Muscle layer of duodenum (tissue), 2 donors: ENCODE measurements around the gene RPTN.
"Not testable (repeated sequence)": the region's sequence is repeated elsewhere in the genome, so short reads cannot be mapped to it uniquely, and the experiment has no call there.

Source experiments
- H3K27ac ChIP-seq: one replicate; pipeline ENCODE4 v1.7.0; 2013; ENCODE audit warnings: mild to moderate bottlenecking, low read length
- H3K27me3 ChIP-seq: one replicate; pipeline ENCODE4 v1.7.0; 2013; ENCODE audit warnings: low read depth, mild to moderate bottlenecking, control low read depth, low read length
- H3K36me3 ChIP-seq, 2 donors: one replicate each; pipeline ENCODE4 v1.7.0; 2013; ENCODE audit warnings: low read length in 2 of 2, control low read depth in 1 of 2, mild to moderate bottlenecking in 1 of 2; ENCODE audit not compliant: insufficient read depth in 2 of 2, control insufficient read depth in 1 of 2
- H3K4me1 ChIP-seq, 2 donors: one replicate each; pipeline ENCODE4 v1.7.0; 2013; ENCODE audit warnings: low read length in 2 of 2, mild to moderate bottlenecking in 2 of 2, control low read depth in 1 of 2, moderate library complexity in 1 of 2; ENCODE audit not compliant: insufficient read depth in 2 of 2, control insufficient read depth in 1 of 2
- H3K4me3 ChIP-seq, 2 donors: one replicate each; pipeline ENCODE4 v1.7.0; 2013; ENCODE audit warnings: low read length in 2 of 2, low read depth in 1 of 2, mild to moderate bottlenecking in 1 of 2
- H3K9me3 ChIP-seq, 2 donors: one replicate each; pipeline ENCODE4 v1.7.0; 2013; ENCODE audit warnings: low read length in 2 of 2, control low read depth in 1 of 2, mild to moderate bottlenecking in 1 of 2; ENCODE audit not compliant: control insufficient read depth in 1 of 2
- donor health status: healthy.

The RPTN gene

DNA sequence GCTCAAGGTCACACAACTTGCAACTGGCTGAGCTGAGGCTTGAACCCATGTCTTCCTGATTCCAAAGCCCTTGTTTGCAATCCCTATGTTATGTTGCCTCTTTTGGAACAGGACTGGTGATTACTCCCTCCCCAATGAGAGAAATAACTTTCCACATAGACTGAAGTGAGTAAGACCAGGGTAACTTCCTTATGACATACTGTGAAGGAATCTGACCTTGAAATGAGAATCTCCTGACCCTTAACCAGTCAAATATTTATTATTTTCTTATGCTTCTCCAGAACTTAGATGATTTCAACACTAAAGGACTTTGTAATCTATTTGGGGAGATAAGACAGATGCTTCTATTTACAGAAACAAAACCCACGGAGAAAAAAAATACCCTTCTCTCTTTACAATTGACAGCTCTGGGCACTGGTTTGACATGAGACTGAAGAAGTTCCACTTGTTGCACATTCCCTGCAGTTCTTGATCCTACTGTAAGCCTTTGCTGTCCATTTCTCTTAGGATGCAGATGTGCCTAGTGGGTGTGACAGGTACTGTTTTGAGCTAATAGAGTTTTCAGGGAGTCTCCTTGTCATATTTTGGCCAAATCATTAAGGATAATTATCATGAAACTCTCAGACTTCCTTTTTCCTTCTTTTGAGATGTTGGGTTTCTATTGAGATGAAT lies 3.9 kb upstream of the RPTN start:
- Histone ChIP-seq H3K27ac (no peak overlapping the region), H3K36me3 (no peaks in the 10 kb centered on the region), H3K4me3 (no peak overlapping the region), H3K4me1 (peaks cover 0 to 3% of the 10 kb centered on the region in 2 donors), H3K27me3 (no peaks in the 10 kb centered on the region), H3K9me3 (no peaks in the 10 kb centered on the region)

DNA sequence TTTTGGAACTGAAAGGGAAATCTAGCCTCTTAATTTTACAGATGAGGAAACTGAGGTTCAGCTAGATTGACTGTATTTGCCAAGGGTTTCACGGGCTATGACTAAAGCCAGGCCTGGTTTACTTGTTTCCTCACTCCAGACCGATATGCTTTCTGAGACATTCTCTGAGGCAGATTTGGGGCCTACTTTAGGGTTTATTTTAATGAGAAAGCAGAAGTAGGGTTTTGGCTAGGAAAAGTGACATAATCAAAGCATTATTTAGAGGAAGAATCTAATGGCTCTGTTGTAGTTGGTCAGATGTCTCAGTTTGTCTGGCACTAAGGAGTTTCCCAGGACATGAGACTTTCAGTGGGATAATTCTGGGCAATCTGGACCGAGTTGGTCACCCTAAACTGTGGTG lies 1.5 kb upstream of the RPTN start:
- Histone ChIP-seq H3K36me3 (no peaks in the 10 kb centered on the region), H3K27me3 (no peaks in the 10 kb centered on the region), H3K27ac (no peak overlapping the region), H3K4me1 (no peaks in the 10 kb centered on the region), H3K4me3 (no peak overlapping the region), H3K9me3 (no peaks in the 10 kb centered on the region)

DNA sequence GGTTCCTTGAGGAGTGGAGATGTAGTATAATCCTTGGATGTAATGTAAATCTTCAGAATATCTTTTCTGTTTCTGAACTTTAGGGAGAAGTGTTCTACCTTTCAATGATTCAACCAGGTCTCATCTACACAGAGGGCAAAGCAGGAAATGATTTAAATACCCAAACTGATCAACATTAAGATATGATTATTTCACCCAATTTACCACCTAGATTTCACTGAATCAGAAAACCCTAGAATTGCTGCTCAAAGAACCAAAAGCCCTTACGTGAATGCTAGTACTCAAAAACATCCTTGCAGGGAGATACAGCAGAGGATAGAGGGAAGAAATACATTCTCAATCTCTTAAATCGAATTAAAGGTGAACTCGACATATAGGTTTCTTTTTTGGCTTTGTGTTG lies 5.0 kb downstream of the RPTN start:
- Histone ChIP-seq H3K9me3 (no peaks in the 10 kb centered on the region), H3K4me1 (no peaks in the 10 kb centered on the region), H3K27ac (no peak overlapping the region), H3K36me3 (no peaks in the 10 kb centered on the region), H3K27me3 (no peaks in the 10 kb centered on the region), H3K4me3 (no peak overlapping the region)

DNA sequence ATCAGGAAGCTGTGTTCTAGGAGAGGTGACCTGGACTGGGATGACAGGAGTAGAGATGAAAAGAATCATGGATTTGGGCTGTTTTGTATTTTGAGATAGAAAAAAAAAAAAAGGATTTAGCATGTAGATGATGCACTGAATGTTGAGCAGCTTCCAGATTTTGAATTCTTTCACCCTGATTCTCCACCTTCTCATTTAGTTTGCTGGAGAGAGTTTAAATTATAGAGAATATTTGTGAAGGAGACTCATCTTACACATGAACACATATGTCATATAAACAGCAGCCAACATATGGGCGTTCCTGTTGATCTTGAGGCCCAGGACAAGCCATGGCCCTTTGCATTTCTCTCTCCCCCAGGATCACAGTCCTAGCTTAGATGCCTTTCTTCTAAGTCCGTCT lies 7.4 kb downstream of the RPTN start:
- H3K4me1 ChIP-seq = no peaks in the 10 kb centered on the region

DNA sequence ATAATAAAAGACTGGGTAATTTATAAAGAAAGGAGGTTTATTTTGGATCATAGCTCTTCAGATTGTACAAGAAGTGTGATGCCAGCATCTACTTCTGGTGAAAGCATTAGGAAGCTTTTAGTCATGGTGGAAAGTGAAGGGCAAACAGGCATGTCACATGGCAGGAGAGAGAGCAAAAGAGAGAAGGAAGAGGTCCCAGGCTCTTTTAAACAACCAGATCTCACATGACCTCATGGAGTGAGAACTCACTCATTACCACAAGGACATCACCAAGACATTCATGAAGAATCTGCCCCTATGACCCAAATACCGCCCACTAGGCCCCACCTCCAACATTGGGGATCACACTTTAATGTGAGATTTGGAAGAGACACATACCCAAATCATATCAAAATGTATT lies 10.0 kb downstream of the RPTN start:
- Histone ChIP-seq H3K36me3 (no peaks in the 10 kb centered on the region), H3K4me1 (no peaks in the 10 kb centered on the region), H3K9me3 (peaks cover 0 to 8% of the 10 kb centered on the region in 2 donors), H3K27me3 (no peaks in the 10 kb centered on the region), H3K27ac (no peak overlapping the region), H3K4me3 (no peak overlapping the region)

More for the DNA sequence above, 7.4 kb downstream of the RPTN start:
- Histone ChIP-seq H3K36me3 (no peaks in the 10 kb centered on the region), H3K9me3 (peaks cover 0 to 8% of the 10 kb centered on the region in 2 donors), H3K27ac (no peak overlapping the region), H3K4me3 (no peak overlapping the region), H3K27me3 (no peaks in the 10 kb centered on the region)

DNA sequence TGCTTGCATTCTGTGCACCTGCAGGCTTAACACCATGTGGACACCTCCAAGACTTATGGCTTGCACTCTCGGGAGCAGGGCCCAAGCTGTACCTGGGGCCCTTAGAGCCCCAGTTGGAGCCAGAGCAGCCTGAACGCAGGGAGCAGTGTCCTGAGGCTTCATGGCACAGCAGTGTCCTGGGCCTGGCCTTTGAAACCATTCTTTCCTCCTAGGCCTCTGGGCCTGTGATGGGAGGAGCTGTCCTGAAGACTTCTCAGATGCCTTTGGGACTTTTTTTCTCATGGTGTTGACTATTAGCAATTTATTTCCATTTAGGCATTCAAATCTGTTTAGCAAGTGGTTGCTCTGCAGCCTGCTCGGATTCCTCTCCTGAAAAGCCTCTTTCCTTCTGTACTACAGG lies 11.0 kb downstream of the RPTN start:
- Histone ChIP-seq H3K27me3 (no peaks in the 10 kb centered on the region), H3K36me3 (no peaks in the 10 kb centered on the region), H3K4me3 (peak overlapping the region in 1 of 2 donors; percentile 6), H3K27ac (no peak overlapping the region), H3K4me1 (peaks cover 0 to 2% of the 10 kb centered on the region in 2 donors), H3K9me3 (peaks cover 0 to 8% of the 10 kb centered on the region in 2 donors)

DNA sequence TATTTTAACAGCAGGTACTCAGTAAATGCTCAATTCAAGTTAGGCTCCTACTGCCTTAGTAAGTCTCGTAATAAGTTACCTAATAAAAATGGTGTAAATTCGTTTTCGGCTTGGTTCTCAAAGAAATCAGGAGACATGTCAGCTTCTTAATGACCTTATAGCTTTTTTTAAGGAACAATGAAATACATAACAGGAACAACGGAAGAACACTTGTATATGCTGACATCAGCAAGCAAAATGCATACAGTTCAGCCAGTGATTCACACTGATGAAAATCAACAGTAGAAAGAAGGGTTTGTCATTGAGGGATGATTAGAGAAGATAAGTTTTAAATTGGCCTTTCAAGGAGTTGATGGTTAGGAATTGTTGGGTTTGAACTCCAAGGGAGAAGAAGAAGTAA lies 13.3 kb downstream of the RPTN start:
- Histone ChIP-seq H3K4me1 (peaks cover 0 to 2% of the 10 kb centered on the region in 2 donors), H3K36me3 (no peaks in the 10 kb centered on the region), H3K4me3 (no peak overlapping the region), H3K27me3 (no peaks in the 10 kb centered on the region), H3K9me3 (peaks cover 0 to 8% of the 10 kb centered on the region in 2 donors), H3K27ac (no peak overlapping the region)

DNA sequence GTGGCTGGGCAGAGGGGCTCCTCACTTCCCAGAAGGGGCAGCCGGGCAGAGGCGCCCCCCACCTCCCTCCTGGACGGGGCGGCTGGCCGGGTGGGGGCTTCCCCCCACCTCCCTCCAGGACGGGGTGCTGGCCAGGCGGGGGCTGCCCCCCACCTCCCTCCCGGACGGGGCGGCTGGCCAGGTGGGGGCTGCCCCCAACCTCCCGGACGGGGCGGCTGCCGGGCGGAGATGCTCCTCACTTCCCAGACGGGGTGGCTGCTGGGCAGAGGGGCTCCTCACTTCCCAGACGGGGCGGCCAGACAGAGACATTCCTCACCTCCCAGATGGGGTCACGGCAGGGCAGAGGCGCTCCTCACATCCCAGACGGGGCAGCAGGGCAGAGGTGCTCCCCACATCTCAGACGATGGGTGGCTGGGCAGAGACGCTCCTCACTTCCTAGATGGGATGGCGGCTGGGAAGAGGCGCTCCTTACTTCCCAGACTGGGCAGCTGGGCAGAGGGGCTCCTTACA lies 14.3 kb downstream of the RPTN start:
- H3K4me3 ChIP-seq, H3K36me3 ChIP-seq, H3K9me3 ChIP-seq, H3K27ac ChIP-seq, H3K4me1 ChIP-seq, H3K27me3 ChIP-seq: not testable (repeated sequence)

DNA sequence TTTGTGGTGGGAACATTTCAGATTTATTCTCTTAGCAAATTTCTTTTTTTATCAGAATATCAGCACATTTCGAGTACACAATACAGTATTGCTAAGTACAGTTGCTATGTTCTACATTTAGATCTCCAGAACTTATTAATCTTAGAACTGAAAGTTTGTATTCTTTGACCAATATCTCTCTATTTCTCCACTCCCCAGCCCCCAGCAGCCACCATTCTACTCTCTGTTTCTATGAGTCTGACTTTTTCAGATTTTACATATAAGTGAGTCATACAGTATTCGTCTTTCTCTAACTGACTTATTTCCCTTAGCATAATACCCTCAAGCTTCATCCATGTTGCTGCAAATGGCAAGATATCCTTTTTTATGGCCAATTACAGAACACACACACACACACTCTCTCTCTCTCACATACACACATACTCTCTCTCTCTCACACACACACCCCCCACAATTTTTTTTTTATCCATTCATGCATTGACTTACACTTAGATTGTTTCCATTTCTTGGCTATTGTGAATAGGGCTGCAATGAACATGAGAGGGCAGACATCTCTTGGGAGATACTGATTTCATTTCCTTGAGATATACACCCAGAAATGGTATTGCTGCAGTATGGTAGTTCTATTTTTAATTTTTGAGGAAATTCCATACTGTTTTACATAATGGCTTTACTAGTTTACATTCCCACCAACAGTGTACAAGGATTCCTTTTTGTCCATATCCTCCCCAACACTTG lies 15.7 kb downstream of the RPTN start:
- Histone ChIP-seq H3K27me3 (no peaks in the 10 kb centered on the region), H3K9me3 (peaks cover 0 to 6% of the 10 kb centered on the region in 2 donors), H3K4me3 (no peak overlapping the region), H3K27ac (no peak overlapping the region), H3K4me1 (peaks cover 0 to 2% of the 10 kb centered on the region in 2 donors), H3K36me3 (no peaks in the 10 kb centered on the region)

DNA sequence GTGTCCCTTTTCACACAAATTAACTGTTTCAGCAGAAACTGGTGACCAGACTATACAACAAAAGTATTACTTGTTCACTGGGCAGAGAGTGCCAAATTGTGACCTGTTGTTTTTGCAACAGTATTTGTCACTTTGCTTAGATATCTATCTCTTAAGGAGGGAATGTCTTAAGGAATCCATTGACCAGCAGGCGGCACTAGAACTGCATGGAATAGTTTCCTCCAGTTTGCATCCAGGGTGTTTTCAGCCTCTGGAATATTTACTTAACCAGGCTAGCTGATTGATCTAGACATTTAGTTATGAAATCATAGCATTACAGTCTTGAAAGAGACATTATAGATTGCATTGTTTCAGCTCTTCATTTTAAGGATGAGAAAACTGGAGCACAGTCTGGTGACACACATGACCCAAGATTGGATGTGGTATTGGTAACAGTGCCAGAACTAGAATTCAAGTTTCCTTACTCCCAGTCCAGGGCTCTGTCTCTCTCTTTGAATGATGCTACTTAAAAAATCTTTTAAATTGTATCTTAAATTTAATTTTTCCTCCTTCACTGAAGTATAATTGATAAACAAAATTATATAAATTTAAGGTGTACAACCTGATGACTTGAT lies 16.9 kb downstream of the RPTN start:
- peaks cover 0 to 2% of the 10 kb centered on the region in 2 donors for H3K4me1 ChIP-seq

DNA sequence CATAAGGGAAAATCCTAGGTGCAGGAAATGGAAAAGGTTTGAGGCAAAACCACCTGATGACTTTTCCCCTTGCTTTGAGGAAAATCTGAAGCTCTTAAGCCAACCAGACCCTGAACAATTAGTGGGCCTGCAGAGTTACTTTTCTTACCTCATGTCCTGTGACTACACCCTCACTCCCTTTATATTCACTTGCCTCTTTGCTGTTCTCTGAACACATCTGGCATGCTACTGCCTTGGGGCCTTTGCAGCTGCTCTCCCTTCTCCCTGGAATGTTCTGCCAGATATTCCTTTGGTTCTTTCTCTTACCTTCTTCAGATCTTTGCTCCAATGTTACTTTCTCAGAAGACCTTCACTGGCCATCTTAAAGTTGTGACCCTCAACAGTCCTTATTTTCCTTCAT lies 21.8 kb downstream of the RPTN start:
- H3K4me3 ChIP-seq = no peak overlapping the region
- peaks cover 0 to 4% of the 10 kb centered on the region in 2 donors for H3K9me3 ChIP-seq
- H3K36me3 ChIP-seq = no peaks in the 10 kb centered on the region

More for the DNA sequence above, 16.9 kb downstream of the RPTN start:
- Histone ChIP-seq H3K4me3 (no peak overlapping the region), H3K9me3 (no peaks in the 10 kb centered on the region), H3K36me3 (no peaks in the 10 kb centered on the region), H3K27ac (no peak overlapping the region), H3K27me3 (no peaks in the 10 kb centered on the region)

More for the DNA sequence above, 21.8 kb downstream of the RPTN start:
- Histone ChIP-seq H3K4me1 (no peaks in the 10 kb centered on the region), H3K27me3 (no peaks in the 10 kb centered on the region), H3K27ac (no peak overlapping the region)
